PC-9 (cell line): ENCODE data around the gene SMIM5.

Experiments
- CTCF ChIP-seq: fragments of 200-600 bp; sonication (generic); conservative IDR thresholded peaks from 2 replicates; pipeline ENCODE4 v1.6.1; 2017; ENCODE audit warnings: mixed run types, antibody characterized with exemption, mild to moderate bottlenecking, moderate library complexity
- EZH2 ChIP-seq: fragments of 200-600 bp; sonication (generic); IDR thresholded peaks from 2 replicates; pipeline ENCODE4 v1.8.0; 2017; ENCODE audit warnings: antibody characterized with exemption, low read depth

- TF ChIP-seq CTCF (no peak), EZH2 (no peak)
Measured at GRCh38 chr17:75587675-75588595, 45.3 kb upstream of the SMIM5 start, which contains the start of gene MYO15B.
